H1 (cell line): ENCODE data around the gene HCK. TPM values are rescaled to one million over a fixed set of nuclear protein-coding genes. Genes with fewer than 3 reads are reported as not detected.

ENCODE experiments used
- CREB1 ChIP-seq: IDR thresholded peaks from 2 replicates; pipeline ENCODE4 v1.6.1; 2012; ENCODE audit warnings: inconsistent platforms
- E2F6 ChIP-seq: IDR thresholded peaks from 2 replicates; pipeline ENCODE4 v1.6.1; 2012; ENCODE audit warnings: inconsistent platforms
- EGR1 ChIP-seq: IDR thresholded peaks from 2 replicates; pipeline ENCODE4 v1.6.1; 2011; ENCODE audit warnings: low read depth, low read length, borderline replicate concordance
- TAF7 ChIP-seq: optimal IDR thresholded peaks from 2 replicates; pipeline ENCODE3; 2011; ENCODE audit warnings: low read depth, mild to moderate bottlenecking, inconsistent platforms, low read length, moderate library complexity, borderline replicate concordance
- polyA plus RNA-seq, 7 experiments: library from polyadenylated mRNA; depleted of rRNA in 3 of 7; stranded (reverse) in 5 of 7; unstranded in 2 of 7; fragments of >200 nt in 5 of 7; fragments of 200-250 nt in 2 of 7; gene quantifications; 1 replicate in 5 of 7; 2 replicates in 1 of 7; 4 replicates in 1 of 7; pipeline versions ENCODE4 v1.2.1 to v1.2.3, GENCODE V29; 2011 to 2013; ENCODE audit warnings: missing spikeins in 2 of 7, mixed read lengths in 2 of 7
- total RNA-seq: library from RNA; stranded (reverse); fragmentation: NEBNext Ultra II Directional; extraction: Animal tissue kit (Norgen Biotek cat#: 25700); gene quantifications from 2 replicates; pipeline ENCODE4 v1.2.1, GENCODE V29; 2021

HCK gene
- total and polyA plus RNA-seq, 2 of the 8 experiments (the other 6 are each of a cell fraction or from before 2014, with no cell fraction given) = 0.37 to 4.3 TPM

GRCh38 chr20:32140603-32141002 is 88.6 kb downstream of the HCK start (continued):
- TF ChIP-seq TAF7 (no peak), CREB1 (no peak), EGR1 (no peak), E2F6 (no peak)
